DMS79 treated with DMSO at 0.1 percent for 48 hours (cell line): ENCODE data around the gene PSMA8.
"Not testable (repeated sequence)": the region's sequence is repeated elsewhere in the genome, so short reads cannot be mapped to it uniquely, and the experiment has no call there.

Source experiments
- DNase-seq: peaks from one replicate; lab custom pipeline; 2025; lab: John Stamatoyannopoulos, UW

The PSMA8 gene

GRCh38 chr18:26133652-26134051 is at the start of gene PSMA8:
Gene PSMA8, plus strand, starts transcription at chr18:26133869. Its CDS starts 97 bp downstream, at chr18:26133966.
- no peak for DNase-seq

GRCh38 chr18:26085056-26085455 is 48.6 kb upstream of the PSMA8 start:
- DNase-seq: no peak

- no peak for DNase-seq
These were observed 46.7 kb upstream of the PSMA8 start for GRCh38 chr18:26086959-26087358.

- no peak for DNase-seq
These were observed 45.2 kb upstream of the PSMA8 start for GRCh38 chr18:26088487-26088886.

DNA sequence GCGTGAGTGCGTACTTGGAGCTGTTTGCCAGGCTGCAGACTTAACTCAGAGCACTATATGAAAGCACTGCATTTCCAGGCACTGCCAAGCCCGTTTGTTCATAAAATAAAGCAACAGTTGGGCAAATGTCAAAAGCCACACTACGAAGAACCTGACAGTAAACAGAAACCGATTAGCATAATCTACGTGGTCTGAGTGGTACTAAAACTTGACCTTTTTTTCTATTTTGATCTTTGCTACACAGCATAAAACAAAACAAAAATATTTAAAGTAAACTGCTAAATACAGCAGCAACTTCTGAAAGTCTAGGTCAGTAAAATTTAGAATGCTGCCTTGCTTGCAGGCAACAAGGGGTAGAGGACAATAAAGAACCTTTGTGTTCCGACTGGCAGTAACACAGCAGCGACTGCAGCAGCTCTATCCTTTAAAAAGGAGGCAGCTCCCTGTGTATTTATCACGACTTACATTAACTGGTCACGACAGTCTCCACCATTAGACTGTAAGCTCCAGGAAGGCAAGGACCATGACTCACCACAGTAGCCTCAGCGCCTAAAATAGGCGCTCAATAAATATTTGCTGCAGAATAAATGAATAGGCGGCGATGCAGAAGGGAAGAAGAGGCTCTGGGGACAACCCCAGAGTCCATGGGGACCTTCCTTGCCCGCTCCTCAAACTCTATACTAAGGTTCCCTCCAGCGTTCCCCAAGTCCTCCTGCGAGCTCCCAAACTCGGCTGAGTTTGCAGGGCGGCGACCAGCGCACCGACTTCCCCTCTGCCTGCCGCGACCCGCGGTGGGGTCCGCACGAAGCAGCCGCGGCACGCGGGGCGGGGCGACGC is 44.2 kb upstream of the PSMA8 start:
- peak; percentile 39 for DNase-seq

- DNase-seq: peak; percentile 80
These were observed 43.3 kb upstream of the PSMA8 start, which contains the start of gene SS18 for GRCh38 chr18:26090130-26091046. Gene SS18, minus strand, starts transcription at chr18:26090613. Its CDS starts 44 bp downstream, at chr18:26090569.

GRCh38 chr18:26091047-26091630 is 42.5 kb upstream of the PSMA8 start:
- no peak for DNase-seq

DNA sequence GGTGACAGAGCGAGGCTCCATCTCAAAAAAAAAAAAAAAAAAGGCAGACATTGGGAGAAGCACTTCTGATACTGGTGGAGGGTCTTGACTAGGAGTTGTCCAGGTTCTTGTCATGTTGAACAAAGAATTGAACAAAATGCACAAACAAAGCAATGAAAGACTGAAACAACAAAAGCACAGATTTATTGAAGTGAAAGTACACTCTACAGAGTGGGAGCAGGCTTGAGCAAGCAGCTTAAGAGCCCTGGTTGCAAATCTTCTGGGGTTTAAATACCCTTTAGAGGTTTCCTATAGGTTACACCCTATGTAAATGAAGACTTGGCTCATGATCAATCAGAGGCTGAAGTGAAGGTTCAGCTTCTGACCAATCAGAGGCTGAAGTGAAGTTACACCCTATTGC is 36.8 kb upstream of the PSMA8 start:
- no peak for DNase-seq

GRCh38 chr18:26097563-26097962 is 36.1 kb upstream of the PSMA8 start:
- DNase-seq: no peak

DNA sequence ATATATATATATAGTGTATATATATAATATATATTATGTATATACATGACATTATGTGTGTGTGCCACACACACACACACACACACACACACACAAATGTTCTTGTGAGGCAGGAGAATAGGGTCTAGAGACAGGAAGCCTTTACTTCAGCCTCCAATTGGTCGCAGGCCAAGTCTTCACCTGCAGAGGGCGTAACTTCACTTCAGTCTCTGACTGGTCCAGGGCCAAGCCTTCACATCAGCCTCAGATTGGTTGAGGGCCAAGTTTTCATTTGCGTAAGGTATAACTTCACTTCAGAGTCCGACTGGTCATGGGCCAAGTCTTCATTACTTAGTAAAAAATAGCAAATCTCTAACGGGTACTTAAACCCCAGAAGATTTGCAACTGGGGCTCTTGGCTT is 30.1 kb upstream of the PSMA8 start:
- no peak for DNase-seq

- DNase-seq: no peak
These were observed 29.6 kb upstream of the PSMA8 start for GRCh38 chr18:26104035-26104434.

- DNase-seq: no peak
These were observed 14.4 kb upstream of the PSMA8 start for GRCh38 chr18:26119246-26119645.

GRCh38 chr18:26121476-26121875 is 12.2 kb upstream of the PSMA8 start:
- DNase-seq: no peak

GRCh38 chr18:26121994-26122393 is 11.7 kb upstream of the PSMA8 start:
- not testable (repeated sequence) for DNase-seq

- no peak for DNase-seq
These were observed 5.9 kb upstream of the PSMA8 start for GRCh38 chr18:26127786-26128185.

DNA sequence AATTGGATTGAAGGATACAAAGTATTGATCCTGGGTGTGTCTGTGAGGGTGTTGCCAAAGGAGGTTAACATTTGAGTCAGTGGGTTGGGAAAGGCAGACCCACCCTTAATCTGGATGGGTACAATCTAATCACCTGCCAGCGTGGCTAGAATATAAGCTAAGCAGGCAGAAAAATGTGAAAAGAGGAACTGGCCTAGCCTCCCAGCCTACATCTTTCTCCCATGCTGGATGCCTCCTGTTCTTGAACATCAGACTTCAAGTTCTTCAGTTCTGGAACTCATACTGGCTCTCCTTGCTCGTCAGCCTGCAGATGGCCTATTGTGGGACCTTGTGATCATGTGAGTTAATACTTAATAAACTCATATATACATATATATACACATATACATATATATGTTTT is 5.5 kb upstream of the PSMA8 start:
- not testable (repeated sequence) for DNase-seq

DNA sequence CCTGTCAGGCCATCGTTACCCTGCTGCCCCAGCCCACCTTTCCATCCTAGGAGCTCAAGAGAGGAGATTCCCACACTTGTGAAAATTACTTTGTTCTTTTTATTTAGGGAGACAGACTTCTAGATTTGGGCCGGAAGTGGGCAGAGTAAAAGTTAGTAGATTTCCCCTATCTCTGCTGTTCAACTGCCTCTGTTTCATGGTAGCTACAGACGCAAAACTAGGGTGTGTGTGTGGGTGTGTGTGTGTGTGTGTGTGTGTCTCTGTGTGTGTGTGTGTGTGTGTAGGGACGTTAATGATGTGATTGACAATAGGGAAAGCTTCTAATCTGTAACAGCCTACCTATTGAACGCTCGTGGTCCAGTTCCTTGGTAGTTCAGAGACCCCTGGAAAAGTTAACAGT is 438 bp downstream of the PSMA8 start:
- no peak for DNase-seq

GRCh38 chr18:26135548-26135947 is 1.9 kb downstream of the PSMA8 start:
- DNase-seq: no peak

- DNase-seq: no peak
These were observed 23.7 kb downstream of the PSMA8 start for GRCh38 chr18:26157326-26157725.

GRCh38 chr18:26159353-26159752 is 25.7 kb downstream of the PSMA8 start:
- no peak for DNase-seq

- DNase-seq: no peak
These were observed 30.9 kb downstream of the PSMA8 start for GRCh38 chr18:26164571-26164970.

DNA sequence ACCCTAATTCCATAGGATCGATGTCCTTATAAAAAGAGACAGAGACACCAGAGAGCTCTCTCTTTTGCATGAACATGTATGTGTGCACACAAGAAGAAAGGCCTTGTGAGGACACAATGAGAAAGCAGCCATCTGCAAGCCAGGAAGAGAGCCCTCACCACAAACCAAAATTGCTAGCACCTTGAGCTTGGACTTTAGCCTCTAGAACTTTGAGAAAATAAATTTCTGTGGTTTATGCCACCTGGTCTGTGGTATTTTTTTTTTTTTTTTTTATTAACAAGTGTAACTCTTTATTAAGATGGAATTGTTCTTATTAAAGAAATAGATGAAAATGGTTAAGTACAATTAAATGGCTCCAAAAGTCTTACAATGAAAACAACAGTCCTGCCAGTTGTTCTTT is 33.9 kb downstream of the PSMA8 start:
- DNase-seq: not testable (repeated sequence)
